ENCODE results near the gene IGF2BP1. TPM values are rescaled to one million over a fixed set of nuclear protein-coding genes. Genes with fewer than 3 reads are reported as not detected.

IGF2BP1 gene
- total and polyA plus RNA-seq, 12 donors = under 0.01 to 15.5 (median 0.18) TPM; not detected in 4

- TF ChIP-seq POLR2A (IDR thresholded peaks at IDR 0.05) = no peak
- no peak for TF ChIP-seq CTCF (IDR thresholded peaks at IDR 0.05)
- Histone ChIP-seq H3K9me3 (replicated peaks in 1 of 3) (no peaks in the 10 kb centered on the region), H3K27me3 (peaks cover 96% of the 10 kb centered on the region), H3K4me1 (replicated peaks in 1 of 2) (no peaks in the 10 kb centered on the region), H3K36me3 (replicated peaks in 1 of 2) (no peaks in the 10 kb centered on the region), H3K4me3 (no peak overlapping the region), H3K27ac (no peak overlapping the region)
- no peak for DNase-seq
- WGBS, 4 donors = 61 to 68% (median 67%) methylated on average over 1 of the region's 1 CpG
- intact Hi-C loops (cut with DNase I) = no loop called here
These were observed 3.8 kb downstream of the IGF2BP1 start for GRCh38 chr17:49000943-49001342.

DNA sequence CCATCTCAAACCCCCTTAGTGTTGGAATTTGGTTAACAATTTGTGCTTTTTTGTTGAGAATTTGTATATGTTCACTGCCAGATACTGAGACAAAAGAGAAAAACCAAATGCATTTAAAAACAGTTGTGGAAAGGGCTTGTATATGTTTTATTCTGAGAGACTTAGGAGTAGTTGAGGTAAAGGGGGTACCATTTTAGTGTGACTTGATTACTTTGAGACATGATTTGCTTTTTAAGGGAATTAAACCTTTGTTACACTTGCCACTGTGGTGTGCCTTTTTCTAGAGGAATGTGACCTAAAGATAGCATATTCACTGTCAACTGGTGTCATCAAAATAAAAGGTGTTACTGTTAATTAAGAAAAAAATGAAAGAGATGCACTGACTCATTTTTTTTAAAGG, 4.5 kb downstream of the IGF2BP1 start:
- no peaks in the 10 kb centered on the region for H3K4me1 ChIP-seq (replicated peaks in 1 of 2)
- H3K27me3 ChIP-seq = peaks cover 96% of the 10 kb centered on the region
- no peaks in the 10 kb centered on the region for H3K36me3 ChIP-seq (replicated peaks in 1 of 2)
- DNase-seq = no peak
- H3K4me3 ChIP-seq = no peak overlapping the region
- TF ChIP-seq CTCF (IDR thresholded peaks at IDR 0.05) (no peak), POLR2A (IDR thresholded peaks at IDR 0.05) (no peak)
- H3K9me3 ChIP-seq (replicated peaks in 1 of 3) = no peaks in the 10 kb centered on the region
- no peak overlapping the region for H3K27ac ChIP-seq
- intact Hi-C loops (cut with DNase I) = no loop called here

GRCh38 chr17:49002331-49002730, 5.1 kb downstream of the IGF2BP1 start:
- Histone ChIP-seq H3K27ac (no peak overlapping the region), H3K36me3 (replicated peaks in 1 of 2) (no peaks in the 10 kb centered on the region), H3K9me3 (replicated peaks in 1 of 3) (no peaks in the 10 kb centered on the region), H3K27me3 (peaks cover 96% of the 10 kb centered on the region), H3K4me3 (no peak overlapping the region), H3K4me1 (replicated peaks in 1 of 2) (no peaks in the 10 kb centered on the region)
- intact Hi-C loops (cut with DNase I) = no loop called here
- 79 to 89% (median 85%) methylated on average over 2 of the region's 2 CpGs for WGBS, 4 donors
- no peak for DNase-seq
- TF ChIP-seq CTCF (IDR thresholded peaks at IDR 0.05) (no peak), POLR2A (IDR thresholded peaks at IDR 0.05) (no peak)

DNA sequence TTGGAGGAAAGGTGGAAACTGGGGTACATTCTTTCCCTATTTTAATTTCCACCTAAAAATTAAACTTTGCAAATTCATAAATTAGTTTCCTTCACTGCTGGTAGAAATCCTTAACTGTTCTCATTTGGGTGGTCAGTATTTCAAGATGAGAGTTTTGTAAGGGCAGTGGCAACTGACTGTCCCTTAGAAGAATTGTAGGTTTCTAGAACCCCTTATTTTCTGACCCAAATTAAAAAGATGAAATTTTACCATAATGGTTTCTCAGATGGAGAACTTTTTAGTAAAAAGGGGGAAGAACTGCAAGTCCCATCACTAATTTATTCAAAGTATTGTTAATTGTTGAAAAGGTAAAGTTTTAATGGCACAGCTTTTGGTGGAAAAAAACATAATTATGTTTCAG, 5.6 kb downstream of the IGF2BP1 start:
- Histone ChIP-seq H3K36me3 (replicated peaks in 1 of 2) (no peaks in the 10 kb centered on the region), H3K4me1 (replicated peaks in 1 of 2) (no peaks in the 10 kb centered on the region), H3K27me3 (peaks cover 94% of the 10 kb centered on the region), H3K9me3 (replicated peaks in 1 of 3) (no peaks in the 10 kb centered on the region), H3K27ac (no peak overlapping the region), H3K4me3 (no peak overlapping the region)
- intact Hi-C loops (cut with DNase I) = no loop called here
- TF ChIP-seq POLR2A (IDR thresholded peaks at IDR 0.05) (no peak), CTCF (IDR thresholded peaks at IDR 0.05) (no peak)
- DNase-seq = no peak

All from adrenal gland (tissue), 12 donors.